Middle frontal gyrus (tissue), 1 donor: Measurements from ENCODE around the gene GRM1.
"Not testable (repeated sequence)": the region's sequence is repeated elsewhere in the genome, so short reads cannot be mapped to it uniquely, and the experiment has no call there.

ENCODE experiments used
- DNase-seq: peaks from one replicate; pipeline ENCODE4 v3.0.0-alpha.2; 2015; ENCODE audit warnings: low spot score; ENCODE audit errors: extremely low spot score

Gene GRM1

GRCh38 chr6:146191166-146191565, 162.3 kb downstream of the GRM1 start:
- DNase-seq, result no peak

GRCh38 chr6:146191612-146192011, 162.8 kb downstream of the GRM1 start:
- DNase-seq, result no peak

GRCh38 chr6:146194434-146194833, 165.6 kb downstream of the GRM1 start:
- DNase-seq, result no peak

GRCh38 chr6:146200176-146200575, 171.3 kb downstream of the GRM1 start:
- DNase-seq, result peak; percentile 52

- no peak for DNase-seq
Measured at GRCh38 chr6:146202570-146202969, 173.7 kb downstream of the GRM1 start.

- no peak for DNase-seq
Measured at GRCh38 chr6:146209942-146210341, 181.1 kb downstream of the GRM1 start.

GRCh38 chr6:146210406-146211083, 181.7 kb downstream of the GRM1 start:
- no peak for DNase-seq

GRCh38 chr6:146211646-146212045, 182.8 kb downstream of the GRM1 start:
- DNase-seq, result no peak

GRCh38 chr6:146212781-146213180, 183.9 kb downstream of the GRM1 start:
- no peak for DNase-seq

GRCh38 chr6:146219101-146219500, 190.2 kb downstream of the GRM1 start:
- DNase-seq, result no peak

GRCh38 chr6:146224449-146224848, 195.6 kb downstream of the GRM1 start:
- DNase-seq, result no peak

GRCh38 chr6:146224988-146225387, 196.1 kb downstream of the GRM1 start:
- peak; percentile 24 for DNase-seq

GRCh38 chr6:146240322-146240721, 211.5 kb downstream of the GRM1 start:
- no peak for DNase-seq

GRCh38 chr6:146240807-146241206, 211.9 kb downstream of the GRM1 start:
- no peak for DNase-seq

GRCh38 chr6:146243646-146244045, 214.8 kb downstream of the GRM1 start:
- DNase-seq, result not testable (repeated sequence)

GRCh38 chr6:146244630-146245143, 215.8 kb downstream of the GRM1 start:
- DNase-seq, result no peak

GRCh38 chr6:146246028-146246427, 217.2 kb downstream of the GRM1 start:
- no peak for DNase-seq

- DNase-seq, result no peak
Measured at GRCh38 chr6:146253691-146254090, 224.8 kb downstream of the GRM1 start.

- DNase-seq, result no peak
Measured at GRCh38 chr6:146258206-146258605, 229.3 kb downstream of the GRM1 start.

- no peak for DNase-seq
Measured at GRCh38 chr6:146260886-146261285, 232.0 kb downstream of the GRM1 start.

- DNase-seq, result no peak
Measured at GRCh38 chr6:146265056-146265455, 236.2 kb downstream of the GRM1 start.

- DNase-seq, result no peak
Measured at GRCh38 chr6:146267447-146267846, 238.6 kb downstream of the GRM1 start.

GRCh38 chr6:146267946-146268345, 239.1 kb downstream of the GRM1 start:
- DNase-seq, result no peak
